ENCODE results near the gene DDX1. TPM values are rescaled to one million over a fixed set of nuclear protein-coding genes. Genes with fewer than 3 reads are reported as not detected.

Gene DDX1
- polyA plus RNA-seq, 3 donors = 14.1 to 35.4 (median 30.1) TPM

DNA sequence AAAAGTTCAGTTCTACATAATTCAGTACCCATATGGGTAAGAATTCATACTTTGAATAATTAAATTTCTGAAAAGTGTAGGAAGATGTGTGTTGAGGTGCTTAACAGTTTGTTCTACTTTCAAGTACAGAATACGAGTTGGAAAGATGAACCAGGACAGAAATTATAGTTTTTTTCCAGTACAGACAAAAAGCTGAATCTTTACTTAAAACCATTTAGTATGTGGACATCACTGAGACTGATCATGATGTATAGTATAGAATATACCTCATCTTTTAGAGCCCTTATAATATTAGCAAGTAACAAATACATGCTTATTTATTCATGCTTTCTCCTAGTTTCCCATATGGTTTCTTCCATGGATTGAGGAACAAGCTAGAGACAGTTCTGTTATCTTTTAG, 10.0 kb downstream of the DDX1 start:
- H3K36me3 Mint-ChIP-seq = peaks cover 84 to 95% of the 10 kb centered on the region in 2 donors
- H3K4me1 Mint-ChIP-seq = no peaks in the 10 kb centered on the region
- no peaks in the 10 kb centered on the region for H3K27me3 Mint-ChIP-seq (ENCODE audit: low read depth in 3 of 3)
- H3K9me3 Mint-ChIP-seq = no peaks in the 10 kb centered on the region
- H3K4me2 ChIP-seq (replicated peaks; ENCODE audit: extremely low read depth, low read length, poor library complexity, severe bottlenecking) = no peak overlapping the region
- DNase-seq = no peak
- no peak overlapping the region for H3K4me3 ChIP-seq (replicated peaks in 1 of 3; ENCODE audit: low read depth in 2 of 3, low read length in 3 of 3)
- no peaks in the 10 kb centered on the region for H3K27me3 ChIP-seq (ENCODE audit: control insufficient read depth in 2 of 2, insufficient read depth in 2 of 2, low read length in 2 of 2)
- H3K79me2 ChIP-seq (ENCODE audit: insufficient read depth, low read length) = no peaks in the 10 kb centered on the region
- H3K36me3 ChIP-seq (replicated peaks in 1 of 2; ENCODE audit: control insufficient read depth in 1 of 2, insufficient read depth in 2 of 2, low read length in 2 of 2) = peaks cover 98 to 100% of the 10 kb centered on the region in 2 donors
- intact Hi-C loops (cut with micrococcal nuclease) = no loop called here
- H2AFZ ChIP-seq (ENCODE audit: insufficient read depth, low read depth, low read length, poor library complexity, severe bottlenecking) = no peak overlapping the region
- TF ChIP-seq, protein P1, sequence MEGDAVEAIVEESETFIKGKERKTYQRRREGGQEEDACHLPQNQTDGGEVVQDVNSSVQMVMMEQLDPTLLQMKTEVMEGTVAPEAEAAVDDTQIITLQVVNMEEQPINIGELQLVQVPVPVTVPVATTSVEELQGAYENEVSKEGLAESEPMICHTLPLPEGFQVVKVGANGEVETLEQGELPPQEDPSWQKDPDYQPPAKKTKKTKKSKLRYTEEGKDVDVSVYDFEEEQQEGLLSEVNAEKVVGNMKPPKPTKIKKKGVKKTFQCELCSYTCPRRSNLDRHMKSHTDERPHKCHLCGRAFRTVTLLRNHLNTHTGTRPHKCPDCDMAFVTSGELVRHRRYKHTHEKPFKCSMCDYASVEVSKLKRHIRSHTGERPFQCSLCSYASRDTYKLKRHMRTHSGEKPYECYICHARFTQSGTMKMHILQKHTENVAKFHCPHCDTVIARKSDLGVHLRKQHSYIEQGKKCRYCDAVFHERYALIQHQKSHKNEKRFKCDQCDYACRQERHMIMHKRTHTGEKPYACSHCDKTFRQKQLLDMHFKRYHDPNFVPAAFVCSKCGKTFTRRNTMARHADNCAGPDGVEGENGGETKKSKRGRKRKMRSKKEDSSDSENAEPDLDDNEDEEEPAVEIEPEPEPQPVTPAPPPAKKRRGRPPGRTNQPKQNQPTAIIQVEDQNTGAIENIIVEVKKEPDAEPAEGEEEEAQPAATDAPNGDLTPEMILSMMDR (IDR thresholded peaks at IDR 0.05) = no peak
- H3K9ac ChIP-seq (ENCODE audit: insufficient read depth, low read length, poor library complexity, severe bottlenecking) = no peak overlapping the region
- no CpG with 5 or more reads among the region's 1 CpG for WGBS (ENCODE audit: insufficient coverage)
- no peak overlapping the region for H3K27ac Mint-ChIP-seq
- H3K4me3 Mint-ChIP-seq = no peak overlapping the region
- no peaks in the 10 kb centered on the region for H4K20me1 ChIP-seq (ENCODE audit: insufficient read depth, low read length)
- no peak overlapping the region for H3K27ac ChIP-seq (ENCODE audit: low read depth in 1 of 2, low read length in 2 of 2)
- H3K4me1 ChIP-seq (ENCODE audit: control insufficient read depth in 1 of 2, insufficient read depth in 2 of 2, low read length in 2 of 2) = no peaks in the 10 kb centered on the region
- no peaks in the 10 kb centered on the region for H3K9me3 ChIP-seq (replicated peaks in 1 of 2; ENCODE audit: control insufficient read depth in 1 of 2, insufficient read depth in 1 of 2, low read length in 2 of 2)

- no peak overlapping the region for H3K4me3 Mint-ChIP-seq
- no peaks in the 10 kb centered on the region for H3K27me3 Mint-ChIP-seq (ENCODE audit: low read depth in 3 of 3)
- H3K4me1 Mint-ChIP-seq = no peaks in the 10 kb centered on the region
- no peak overlapping the region for H3K27ac Mint-ChIP-seq
- intact Hi-C loops (cut with micrococcal nuclease) = no loop called here
- no peak overlapping the region for H3K4me3 ChIP-seq (replicated peaks in 1 of 3; ENCODE audit: low read depth in 2 of 3, low read length in 3 of 3)
- no peaks in the 10 kb centered on the region for H3K79me2 ChIP-seq (ENCODE audit: insufficient read depth, low read length)
- H3K27ac ChIP-seq (ENCODE audit: low read depth in 1 of 2, low read length in 2 of 2) = no peak overlapping the region
- H3K4me1 ChIP-seq (ENCODE audit: control insufficient read depth in 1 of 2, insufficient read depth in 2 of 2, low read length in 2 of 2) = no peaks in the 10 kb centered on the region
- TF ChIP-seq, protein P1 (IDR thresholded peaks at IDR 0.05) = no peak
- no peaks in the 10 kb centered on the region for H3K27me3 ChIP-seq (ENCODE audit: control insufficient read depth in 2 of 2, insufficient read depth in 2 of 2, low read length in 2 of 2)
- H3K36me3 ChIP-seq (replicated peaks in 1 of 2; ENCODE audit: control insufficient read depth in 1 of 2, insufficient read depth in 2 of 2, low read length in 2 of 2) = peaks cover 98 to 100% of the 10 kb centered on the region in 2 donors
- H3K9me3 ChIP-seq (replicated peaks in 1 of 2; ENCODE audit: control insufficient read depth in 1 of 2, insufficient read depth in 1 of 2, low read length in 2 of 2) = no peaks in the 10 kb centered on the region
- H3K36me3 Mint-ChIP-seq = peaks cover 84 to 95% of the 10 kb centered on the region in 2 donors
- no peak for DNase-seq
- H4K20me1 ChIP-seq (ENCODE audit: insufficient read depth, low read length) = no peaks in the 10 kb centered on the region
- 96% methylated on average over 7 of the region's 8 CpGs for WGBS (ENCODE audit: insufficient coverage)
- no peaks in the 10 kb centered on the region for H3K9me3 Mint-ChIP-seq
- no peak overlapping the region for H3K9ac ChIP-seq (ENCODE audit: insufficient read depth, low read length, poor library complexity, severe bottlenecking)
- H2AFZ ChIP-seq (ENCODE audit: insufficient read depth, low read depth, low read length, poor library complexity, severe bottlenecking) = no peak overlapping the region
- no peak overlapping the region for H3K4me2 ChIP-seq (replicated peaks; ENCODE audit: extremely low read depth, low read length, poor library complexity, severe bottlenecking)
Observed at GRCh38 chr2:15602393-15602792, 10.7 kb downstream of the DDX1 start.
